ENCODE results near the gene NAP1L3. TPM values are rescaled to one million over a fixed set of nuclear protein-coding genes. Genes with fewer than 3 reads are reported as not detected.
A peak's percentile ranks its signal among the peaks of the same experiment; 100 is the strongest.

The NAP1L3 gene, protein sequence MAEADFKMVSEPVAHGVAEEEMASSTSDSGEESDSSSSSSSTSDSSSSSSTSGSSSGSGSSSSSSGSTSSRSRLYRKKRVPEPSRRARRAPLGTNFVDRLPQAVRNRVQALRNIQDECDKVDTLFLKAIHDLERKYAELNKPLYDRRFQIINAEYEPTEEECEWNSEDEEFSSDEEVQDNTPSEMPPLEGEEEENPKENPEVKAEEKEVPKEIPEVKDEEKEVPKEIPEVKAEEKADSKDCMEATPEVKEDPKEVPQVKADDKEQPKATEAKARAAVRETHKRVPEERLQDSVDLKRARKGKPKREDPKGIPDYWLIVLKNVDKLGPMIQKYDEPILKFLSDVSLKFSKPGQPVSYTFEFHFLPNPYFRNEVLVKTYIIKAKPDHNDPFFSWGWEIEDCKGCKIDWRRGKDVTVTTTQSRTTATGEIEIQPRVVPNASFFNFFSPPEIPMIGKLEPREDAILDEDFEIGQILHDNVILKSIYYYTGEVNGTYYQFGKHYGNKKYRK
- 0.17 TPM in 1 of 2 replicates, not detected in the other for total RNA-seq (2021)
- percentile 12 among the genes with signal in this experiment for Bru-seq, nascent RNA
- BruChase-seq, experiment 1, labeled RNA remaining after a 2-hour chase = percentile 44 among the genes with signal in this experiment
- percentile 45 among the genes with signal in this experiment for BruChase-seq, experiment 2, labeled RNA remaining after a 6-hour chase
- long read RNA-seq = 0 reads

DNA sequence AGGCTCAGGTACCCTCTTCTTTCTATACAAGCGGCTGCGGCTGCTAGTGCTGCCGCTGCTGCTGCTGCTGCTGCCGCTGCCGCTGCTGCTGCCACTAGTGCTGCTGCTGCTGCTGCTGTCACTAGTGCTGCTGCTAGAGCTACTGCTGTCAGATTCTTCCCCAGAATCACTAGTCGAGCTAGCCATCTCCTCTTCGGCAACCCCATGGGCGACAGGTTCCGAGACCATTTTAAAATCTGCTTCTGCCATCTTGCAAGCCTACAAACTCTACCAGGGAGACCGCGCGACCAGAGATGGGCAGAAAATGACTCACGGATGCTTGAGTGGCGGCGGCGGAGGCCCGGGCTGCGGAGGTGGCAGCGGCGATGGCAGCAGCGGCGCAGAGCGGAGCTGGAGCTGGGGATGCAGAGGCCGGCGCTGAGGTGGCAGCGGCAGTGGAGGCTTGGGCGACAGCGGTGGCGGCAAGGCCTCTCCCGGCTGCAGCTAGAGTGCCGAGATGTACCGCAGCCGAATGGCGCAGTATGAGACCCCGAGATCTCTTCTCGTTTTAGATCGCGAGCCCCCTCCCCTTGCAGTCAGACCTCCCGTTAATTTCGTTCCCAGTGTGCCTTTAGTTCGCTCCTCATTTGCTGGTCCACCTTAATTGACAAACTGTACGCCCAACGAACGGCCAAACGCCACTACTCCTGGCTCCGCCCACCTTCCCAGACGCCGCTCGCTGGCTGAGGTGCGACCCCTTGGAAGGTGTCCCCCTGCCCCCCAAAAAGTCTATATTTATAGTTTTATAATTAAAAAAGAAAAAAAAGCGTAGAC lies at the start of gene NAP1L3:
Gene NAP1L3, minus strand, starts transcription at position 523 of the 813 bp plus-strand sequence. Its CDS starts 274 bp downstream, at position 249.
- TF ChIP-seq EZH2 (IDR thresholded peaks at IDR 0.05; ENCODE audit: borderline replicate concordance, low read depth, low read length, poor library complexity, severe bottlenecking) = no peak
- TF ChIP-seq, protein P1, sequence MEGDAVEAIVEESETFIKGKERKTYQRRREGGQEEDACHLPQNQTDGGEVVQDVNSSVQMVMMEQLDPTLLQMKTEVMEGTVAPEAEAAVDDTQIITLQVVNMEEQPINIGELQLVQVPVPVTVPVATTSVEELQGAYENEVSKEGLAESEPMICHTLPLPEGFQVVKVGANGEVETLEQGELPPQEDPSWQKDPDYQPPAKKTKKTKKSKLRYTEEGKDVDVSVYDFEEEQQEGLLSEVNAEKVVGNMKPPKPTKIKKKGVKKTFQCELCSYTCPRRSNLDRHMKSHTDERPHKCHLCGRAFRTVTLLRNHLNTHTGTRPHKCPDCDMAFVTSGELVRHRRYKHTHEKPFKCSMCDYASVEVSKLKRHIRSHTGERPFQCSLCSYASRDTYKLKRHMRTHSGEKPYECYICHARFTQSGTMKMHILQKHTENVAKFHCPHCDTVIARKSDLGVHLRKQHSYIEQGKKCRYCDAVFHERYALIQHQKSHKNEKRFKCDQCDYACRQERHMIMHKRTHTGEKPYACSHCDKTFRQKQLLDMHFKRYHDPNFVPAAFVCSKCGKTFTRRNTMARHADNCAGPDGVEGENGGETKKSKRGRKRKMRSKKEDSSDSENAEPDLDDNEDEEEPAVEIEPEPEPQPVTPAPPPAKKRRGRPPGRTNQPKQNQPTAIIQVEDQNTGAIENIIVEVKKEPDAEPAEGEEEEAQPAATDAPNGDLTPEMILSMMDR (conservative IDR thresholded peaks at IDR 0.05; ENCODE audit: low read depth, low read length) = no peak
- Histone ChIP-seq H3K4me1 (ENCODE audit: insufficient read depth, low read length, poor library complexity, severe bottlenecking) (no peaks in the 10 kb centered on the region), H3K36me3 (ENCODE audit: insufficient read depth, low read length, poor library complexity, severe bottlenecking) (no peaks in the 10 kb centered on the region), H3K27me3 (replicated peaks; ENCODE audit: insufficient read depth, low read depth, low read length, poor library complexity) (peaks cover 38% of the 10 kb centered on the region), H3K9me3 (ENCODE audit: low read depth, low read length, poor library complexity, severe bottlenecking) (no peaks in the 10 kb centered on the region), H3K27ac (ENCODE audit: low read depth, low read length, poor library complexity, severe bottlenecking) (no peak within 1 kb of the TSS), H3K4me3 (ENCODE audit: low read depth, low read length, poor library complexity, severe bottlenecking) (peak within 1 kb of the TSS; percentile 52)
- CTCF ChIA-PET = no interaction called here
- intact Hi-C loops (cut with micrococcal nuclease; ENCODE audit: unreplicated experiment) = no loop called here
- POLR2A ChIA-PET (ENCODE audit: low non-redundant PET) = no interaction called here
- DNase-seq (ENCODE audit: low spot score) = peak; percentile 71
- BruUV-seq (replicated peaks) = no TSS peak

DNA sequence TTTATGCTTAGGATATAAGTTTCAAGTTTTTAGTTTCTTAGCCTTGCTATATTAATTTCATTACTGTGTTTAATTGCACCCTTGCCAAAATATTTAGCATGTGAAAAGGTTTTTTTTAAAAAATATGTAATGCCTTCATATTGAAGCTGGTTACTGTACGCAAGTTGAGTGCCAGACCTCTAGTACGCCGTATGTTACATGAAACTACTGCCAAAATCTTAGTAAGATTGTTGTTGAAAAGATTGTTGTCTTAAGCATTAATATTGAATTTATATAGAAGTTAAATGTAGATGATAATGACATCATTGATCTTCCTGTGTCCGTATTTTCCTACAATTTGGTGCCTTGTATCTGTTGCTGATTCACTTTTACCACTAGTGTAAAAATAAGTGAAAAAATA lies 37.7 kb upstream of the NAP1L3 start:
- Histone ChIP-seq H3K4me1 (ENCODE audit: insufficient read depth, low read length, poor library complexity, severe bottlenecking) (no peaks in the 10 kb centered on the region), H3K27ac (ENCODE audit: low read depth, low read length, poor library complexity, severe bottlenecking) (no peak overlapping the region), H3K9me3 (ENCODE audit: low read depth, low read length, poor library complexity, severe bottlenecking) (no peaks in the 10 kb centered on the region), H3K27me3 (replicated peaks; ENCODE audit: insufficient read depth, low read depth, low read length, poor library complexity) (no peaks in the 10 kb centered on the region), H3K36me3 (ENCODE audit: insufficient read depth, low read length, poor library complexity, severe bottlenecking) (no peaks in the 10 kb centered on the region), H3K4me3 (ENCODE audit: low read depth, low read length, poor library complexity, severe bottlenecking) (no peak overlapping the region)
- CTCF ChIA-PET = no interaction called here
- DNase-seq (ENCODE audit: low spot score) = no peak
- BruUV-seq (replicated peaks) = no TSS peak
- TF ChIP-seq EZH2 (IDR thresholded peaks at IDR 0.05; ENCODE audit: borderline replicate concordance, low read depth, low read length, poor library complexity, severe bottlenecking) = no peak
- TF ChIP-seq, protein P1 (conservative IDR thresholded peaks at IDR 0.05; ENCODE audit: low read depth, low read length) = no peak
- POLR2A ChIA-PET (ENCODE audit: low non-redundant PET) = no interaction called here
- intact Hi-C loops (cut with micrococcal nuclease; ENCODE audit: unreplicated experiment) = no loop called here

- H3K27ac ChIP-seq (ENCODE audit: low read depth, low read length, poor library complexity, severe bottlenecking) = no peak overlapping the region
- no peak for DNase-seq (ENCODE audit: low spot score)
- H3K36me3 ChIP-seq (ENCODE audit: insufficient read depth, low read length, poor library complexity, severe bottlenecking) = no peaks in the 10 kb centered on the region
- H3K9me3 ChIP-seq (ENCODE audit: low read depth, low read length, poor library complexity, severe bottlenecking) = no peaks in the 10 kb centered on the region
- H3K27me3 ChIP-seq (replicated peaks; ENCODE audit: insufficient read depth, low read depth, low read length, poor library complexity) = no peaks in the 10 kb centered on the region
- BruUV-seq (replicated peaks) = no TSS peak
- intact Hi-C loops (cut with micrococcal nuclease; ENCODE audit: unreplicated experiment) = no loop called here
- POLR2A ChIA-PET (ENCODE audit: low non-redundant PET) = no interaction called here
- TF ChIP-seq, protein P1 (conservative IDR thresholded peaks at IDR 0.05; ENCODE audit: low read depth, low read length) = no peak
- TF ChIP-seq EZH2 (IDR thresholded peaks at IDR 0.05; ENCODE audit: borderline replicate concordance, low read depth, low read length, poor library complexity, severe bottlenecking) = no peak
- no peak overlapping the region for H3K4me3 ChIP-seq (ENCODE audit: low read depth, low read length, poor library complexity, severe bottlenecking)
- H3K4me1 ChIP-seq (ENCODE audit: insufficient read depth, low read length, poor library complexity, severe bottlenecking) = no peaks in the 10 kb centered on the region
- CTCF ChIA-PET = no interaction called here
These were observed 30.3 kb upstream of the NAP1L3 start for GRCh38 chrX:93703701-93704100.

Data from A673 (cell line).